Urothelium cell line (cell line): Measurements from ENCODE around the gene TTC13.

Experiments
- DNase-seq: peaks from one replicate; pipeline ENCODE4 v3.0.0; 2011; ENCODE audit warnings: low spot score, mixed read lengths
- FAIRE-seq: peaks from 2 replicates; lab custom pipeline; 2011; peaks lifted over from hg19 to GRCh38; lab: Jason Lieb, UNC

TTC13 gene

GRCh38 chr1:230858236-230858820 lies 120.3 kb downstream of the TTC13 start:
- no peak for FAIRE-seq

DNA sequence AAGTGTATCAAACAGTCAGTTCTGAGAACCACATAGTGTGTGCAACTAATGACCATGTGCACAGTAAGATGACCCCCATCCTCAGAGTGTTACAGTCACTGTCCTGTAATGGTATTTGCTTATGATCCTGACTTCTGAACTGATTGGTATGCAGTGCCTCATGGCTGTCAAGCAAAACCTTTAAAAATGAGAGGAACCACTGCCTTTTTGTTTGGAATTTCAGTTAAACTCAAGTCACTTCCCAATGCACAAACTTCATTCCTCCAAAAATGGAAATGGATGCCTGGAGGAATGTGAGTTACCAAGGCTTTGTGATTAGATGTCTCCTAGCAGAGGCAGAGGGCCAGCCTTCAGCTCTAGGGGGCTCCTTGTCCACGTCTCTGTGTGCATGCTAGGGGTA lies 120.8 kb downstream of the TTC13 start:
- no peak for FAIRE-seq
- DNase-seq: no peak

More at GRCh38 chr1:230858236-230858820, 120.3 kb downstream of the TTC13 start:
- no peak for DNase-seq

DNA sequence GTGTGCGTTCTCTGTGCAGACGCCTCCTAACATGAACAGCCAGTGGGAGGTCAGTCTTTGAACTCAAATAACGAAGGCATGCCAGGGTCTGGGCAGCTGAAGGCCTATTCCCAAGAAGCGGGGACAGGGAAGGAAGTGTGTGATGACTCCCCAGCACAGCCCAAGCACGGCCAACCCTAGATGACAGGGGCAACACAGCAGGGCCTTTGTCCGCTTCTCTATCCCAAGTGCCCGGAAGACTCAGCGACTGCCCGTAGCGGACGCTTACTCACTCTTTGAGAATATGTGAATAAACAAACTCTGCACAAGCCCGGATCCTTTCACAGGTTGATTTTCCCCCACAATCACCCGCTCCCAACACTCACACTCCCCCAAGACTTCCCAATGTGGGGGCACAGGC lies 121.6 kb downstream of the TTC13 start:
- FAIRE-seq (no peak), DNase-seq (no peak)
